Choroid plexus epithelial cell (primary cell): Measurements from ENCODE around the gene MTRR.

Experiments used
- DNase-seq: peaks from one replicate; pipeline ENCODE4 v3.0.0-alpha.2; 2010; ENCODE audit warnings: low read depth
- H3K4me3 ChIP-seq: 2 replicates; pipeline ENCODE4 v1.5.1; 2011; ENCODE audit warnings: low read depth, mild to moderate bottlenecking, control low read depth, low read length, moderate library complexity
- CTCF ChIP-seq: conservative IDR thresholded peaks from 2 replicates; pipeline ENCODE4 v1.5.1; 2011; ENCODE audit warnings: low read depth, mild to moderate bottlenecking, control low read depth, inconsistent platforms, low read length, moderate library complexity

MTRR gene

GRCh38 chr5:7834982-7835381, 34.0 kb upstream of the MTRR start:
- no peak overlapping the region for H3K4me3 ChIP-seq
- no peak for DNase-seq

GRCh38 chr5:7837403-7837802, 31.5 kb upstream of the MTRR start:
- DNase-seq: no peak
- no peak for TF ChIP-seq CTCF
- H3K4me3 ChIP-seq: no peak overlapping the region

More at GRCh38 chr5:7834982-7835381, 34.0 kb upstream of the MTRR start:
- no peak for TF ChIP-seq CTCF

GRCh38 chr5:7842531-7842930, 26.4 kb upstream of the MTRR start:
- DNase-seq: no peak
- TF ChIP-seq CTCF: no peak
- H3K4me3 ChIP-seq: no peak overlapping the region

GRCh38 chr5:7844901-7845300, 24.0 kb upstream of the MTRR start:
- no peak for DNase-seq
- H3K4me3 ChIP-seq: no peak overlapping the region
- no peak for TF ChIP-seq CTCF

- TF ChIP-seq CTCF: no peak
- H3K4me3 ChIP-seq: no peak overlapping the region
- no peak for DNase-seq
Measured at GRCh38 chr5:7845557-7845956, 23.4 kb upstream of the MTRR start.

- no peak for DNase-seq
- no peak for TF ChIP-seq CTCF
- no peak overlapping the region for H3K4me3 ChIP-seq
Measured at GRCh38 chr5:7846327-7846726, 22.6 kb upstream of the MTRR start.

GRCh38 chr5:7848296-7848695, 20.7 kb upstream of the MTRR start:
- no peak for DNase-seq
- H3K4me3 ChIP-seq: no peak overlapping the region
- TF ChIP-seq CTCF: no peak
